Measurements from ENCODE around the gene GPX1. TPM values are rescaled to one million over a fixed set of nuclear protein-coding genes. Genes with fewer than 3 reads are reported as not detected.
"Not testable (repeated sequence)": the region's sequence is repeated elsewhere in the genome, so short reads cannot be mapped to it uniquely, and the experiment has no call there.

GPX1 gene
- total RNA-seq, 3 donors from 2014 or later (not counting 1 experiment from before 2014, with no cell fraction given), result 34.7 to 70.0 (median 59.1) TPM

DNA sequence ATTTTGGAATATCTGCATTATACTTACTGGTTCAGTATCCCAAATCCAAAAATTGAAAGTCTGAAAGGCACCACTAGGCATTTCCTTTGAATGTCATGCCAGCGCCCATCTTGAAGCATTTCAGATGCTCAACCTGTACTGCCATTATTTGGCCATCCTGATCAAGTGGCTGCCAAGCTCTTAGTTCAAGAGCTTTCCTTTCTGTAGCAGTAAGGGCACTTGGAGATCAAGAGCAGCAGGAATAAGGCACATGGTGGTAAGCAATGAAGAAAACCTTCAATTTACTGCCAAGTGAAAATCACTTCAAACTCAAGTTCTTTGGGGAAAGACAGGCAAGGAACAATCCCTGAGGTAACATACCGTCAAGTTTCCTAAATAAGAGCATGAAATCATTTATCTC lies 43.6 kb upstream of the GPX1 start:
- DNase-seq (no peak), ATAC-seq (no peak)
- H3K4me3 Mint-ChIP-seq, result no peak overlapping the region
- Histone ChIP-seq H3K4me3 (ENCODE audit: low read length) (no peak overlapping the region), H3K36me3 (ENCODE audit: control insufficient read depth, insufficient read depth, low read length) (peaks cover 5% of the 10 kb centered on the region), H3K27ac (ENCODE audit: low read length) (no peak overlapping the region), H3K4me1 (ENCODE audit: control insufficient read depth, insufficient read depth, low read length) (peaks cover 54% of the 10 kb centered on the region), H3K9me3 (ENCODE audit: control insufficient read depth, insufficient read depth, low read length) (no peaks in the 10 kb centered on the region), H3K27me3 (ENCODE audit: control insufficient read depth, insufficient read depth, low read length) (no peaks in the 10 kb centered on the region)
- H3K27me3 Mint-ChIP-seq (ENCODE audit: low read depth in 2 of 2), result no peaks in the 10 kb centered on the region
- H3K9me3 Mint-ChIP-seq, result no peaks in the 10 kb centered on the region
- peaks cover 59 to 61% of the 10 kb centered on the region in 2 donors for H3K4me1 Mint-ChIP-seq
- intact Hi-C loops (cut with micrococcal nuclease), result no loop called here
- H3K27ac Mint-ChIP-seq, result peak overlapping the region; percentile 59 to 77
- TF ChIP-seq, protein P1, sequence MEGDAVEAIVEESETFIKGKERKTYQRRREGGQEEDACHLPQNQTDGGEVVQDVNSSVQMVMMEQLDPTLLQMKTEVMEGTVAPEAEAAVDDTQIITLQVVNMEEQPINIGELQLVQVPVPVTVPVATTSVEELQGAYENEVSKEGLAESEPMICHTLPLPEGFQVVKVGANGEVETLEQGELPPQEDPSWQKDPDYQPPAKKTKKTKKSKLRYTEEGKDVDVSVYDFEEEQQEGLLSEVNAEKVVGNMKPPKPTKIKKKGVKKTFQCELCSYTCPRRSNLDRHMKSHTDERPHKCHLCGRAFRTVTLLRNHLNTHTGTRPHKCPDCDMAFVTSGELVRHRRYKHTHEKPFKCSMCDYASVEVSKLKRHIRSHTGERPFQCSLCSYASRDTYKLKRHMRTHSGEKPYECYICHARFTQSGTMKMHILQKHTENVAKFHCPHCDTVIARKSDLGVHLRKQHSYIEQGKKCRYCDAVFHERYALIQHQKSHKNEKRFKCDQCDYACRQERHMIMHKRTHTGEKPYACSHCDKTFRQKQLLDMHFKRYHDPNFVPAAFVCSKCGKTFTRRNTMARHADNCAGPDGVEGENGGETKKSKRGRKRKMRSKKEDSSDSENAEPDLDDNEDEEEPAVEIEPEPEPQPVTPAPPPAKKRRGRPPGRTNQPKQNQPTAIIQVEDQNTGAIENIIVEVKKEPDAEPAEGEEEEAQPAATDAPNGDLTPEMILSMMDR (IDR thresholded peaks at IDR 0.05), result no peak
- no peaks in the 10 kb centered on the region for H3K36me3 Mint-ChIP-seq
- 94% methylated on average over 1 of the region's 2 CpGs for WGBS (ENCODE audit: insufficient coverage)

DNA sequence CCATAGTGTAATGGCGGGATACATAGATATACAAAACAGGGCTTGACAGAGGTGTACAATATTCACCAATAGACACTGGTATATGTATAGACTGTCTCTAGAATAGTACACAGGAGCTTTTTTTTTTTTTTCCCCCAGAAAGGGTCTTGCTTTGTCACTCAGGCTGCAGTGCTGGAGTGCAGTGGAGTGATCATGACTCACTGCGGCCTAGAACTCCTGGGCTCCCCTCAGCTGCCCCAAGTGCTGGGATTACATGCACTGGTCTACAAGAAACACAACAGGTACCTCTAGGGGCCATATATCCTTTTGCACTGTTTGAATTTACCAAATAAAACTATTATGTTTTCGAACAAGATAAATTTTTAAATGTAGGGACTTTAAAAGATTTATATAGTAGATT lies 41.3 kb upstream of the GPX1 start:
- peak overlapping the region; percentile 69 to 85 for H3K27ac Mint-ChIP-seq
- no peaks in the 10 kb centered on the region for H3K27me3 Mint-ChIP-seq (ENCODE audit: low read depth in 2 of 2)
- H3K4me1 Mint-ChIP-seq, result peaks cover 60 to 62% of the 10 kb centered on the region in 2 donors
- intact Hi-C loops (cut with micrococcal nuclease), result no loop called here
- H3K4me3 ChIP-seq (ENCODE audit: low read length), result no peak overlapping the region
- ATAC-seq (peak; percentile 24 to 65 (median 29)), DNase-seq (no peak)
- H3K9me3 ChIP-seq (ENCODE audit: control insufficient read depth, insufficient read depth, low read length), result no peaks in the 10 kb centered on the region
- WGBS (ENCODE audit: insufficient coverage), result 100% methylated on average over 1 of the region's 3 CpGs
- TF ChIP-seq, protein P1 (IDR thresholded peaks at IDR 0.05), result no peak
- H3K4me3 Mint-ChIP-seq, result peak overlapping the region; percentile 47
- no peak overlapping the region for H3K27ac ChIP-seq (ENCODE audit: low read length)
- no peaks in the 10 kb centered on the region for H3K36me3 Mint-ChIP-seq
- peaks cover 58% of the 10 kb centered on the region for H3K4me1 ChIP-seq (ENCODE audit: control insufficient read depth, insufficient read depth, low read length)
- no peaks in the 10 kb centered on the region for H3K27me3 ChIP-seq (ENCODE audit: control insufficient read depth, insufficient read depth, low read length)
- peaks cover 19% of the 10 kb centered on the region for H3K36me3 ChIP-seq (ENCODE audit: control insufficient read depth, insufficient read depth, low read length)
- H3K9me3 Mint-ChIP-seq, result no peaks in the 10 kb centered on the region

DNA sequence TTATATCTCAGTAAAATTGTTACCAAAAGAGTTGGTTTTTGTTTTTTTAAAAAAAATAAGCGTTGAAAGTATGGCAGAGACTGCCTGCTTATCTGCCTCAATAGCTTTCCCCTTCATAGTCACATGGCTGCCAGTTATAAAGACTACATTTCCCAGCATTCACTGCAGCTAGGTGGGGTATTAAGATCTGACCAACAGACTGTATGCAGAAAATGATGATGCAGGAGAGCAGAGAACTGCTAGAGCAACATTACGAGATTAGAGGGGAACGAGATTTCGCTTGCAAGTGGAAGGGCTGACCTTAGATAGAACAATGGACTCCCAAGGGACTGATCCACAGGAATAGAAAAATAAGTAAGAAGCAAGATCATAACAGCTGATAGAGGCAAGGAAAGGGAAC lies 39.3 kb upstream of the GPX1 start:
- Histone ChIP-seq H3K4me3 (ENCODE audit: low read length) (no peak overlapping the region), H3K36me3 (ENCODE audit: control insufficient read depth, insufficient read depth, low read length) (peaks cover 23% of the 10 kb centered on the region), H3K4me1 (ENCODE audit: control insufficient read depth, insufficient read depth, low read length) (peaks cover 63% of the 10 kb centered on the region), H3K27ac (ENCODE audit: low read length) (no peak overlapping the region), H3K27me3 (ENCODE audit: control insufficient read depth, insufficient read depth, low read length) (no peaks in the 10 kb centered on the region), H3K9me3 (ENCODE audit: control insufficient read depth, insufficient read depth, low read length) (no peaks in the 10 kb centered on the region)
- TF ChIP-seq, protein P1 (IDR thresholded peaks at IDR 0.05), result no peak
- peak overlapping the region; percentile 60 to 63 for H3K27ac Mint-ChIP-seq
- WGBS (ENCODE audit: insufficient coverage), result 79% methylated on average over 4 of the region's 4 CpGs
- no peaks in the 10 kb centered on the region for H3K36me3 Mint-ChIP-seq
- intact Hi-C loops (cut with micrococcal nuclease), result no loop called here
- peak overlapping the region; percentile 40 for H3K4me3 Mint-ChIP-seq
- DNase-seq (peak in 1 of 2 donors; percentile 46), ATAC-seq (peak in 2 of 3 donors; percentile 53 to 69)
- no peaks in the 10 kb centered on the region for H3K9me3 Mint-ChIP-seq
- peaks cover 73 to 80% of the 10 kb centered on the region in 2 donors for H3K4me1 Mint-ChIP-seq
- H3K27me3 Mint-ChIP-seq (ENCODE audit: low read depth in 2 of 2), result no peaks in the 10 kb centered on the region

DNA sequence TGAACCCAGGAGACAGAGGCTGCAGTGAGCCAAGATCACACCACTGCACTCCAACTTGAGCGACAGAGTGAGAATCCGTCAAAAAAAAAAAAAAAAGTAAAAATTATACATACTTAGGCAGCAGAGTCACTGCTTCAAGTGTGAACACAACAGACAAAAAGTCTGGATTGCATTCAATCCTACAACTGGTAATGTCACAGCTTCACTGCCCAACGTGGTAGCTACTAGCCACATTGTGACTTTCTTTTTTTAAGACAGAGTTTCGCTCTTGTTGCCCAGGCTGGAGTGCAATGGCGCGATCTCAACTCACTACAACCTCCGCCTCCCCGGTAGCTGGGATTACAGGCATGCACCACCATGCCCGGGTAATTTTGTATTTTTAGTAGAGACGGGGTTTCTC lies 33.2 kb upstream of the GPX1 start:
- H3K27ac ChIP-seq (ENCODE audit: low read length); H3K9me3 ChIP-seq (ENCODE audit: control insufficient read depth, insufficient read depth, low read length); H3K27me3 ChIP-seq (ENCODE audit: control insufficient read depth, insufficient read depth, low read length); H3K9me3 Mint-ChIP-seq; H3K27me3 Mint-ChIP-seq (ENCODE audit: low read depth in 2 of 2); H3K4me3 ChIP-seq (ENCODE audit: low read length); H3K36me3 Mint-ChIP-seq; DNase-seq; intact Hi-C loops (cut with micrococcal nuclease): not testable (repeated sequence)
- Mint-ChIP-seq H3K4me1 (peaks cover 47 to 60% of the 10 kb centered on the region in 2 donors), H3K27ac (peak overlapping the region; percentile 34 to 35), H3K4me3 (peak overlapping the region; percentile 57)
- peak; percentile 47 to 68 (median 50) for ATAC-seq
- H3K4me1 ChIP-seq (ENCODE audit: control insufficient read depth, insufficient read depth, low read length), result peaks cover 39% of the 10 kb centered on the region
- WGBS (ENCODE audit: insufficient coverage), result 76% methylated on average over 6 of the region's 10 CpGs
- peaks cover 17% of the 10 kb centered on the region for H3K36me3 ChIP-seq (ENCODE audit: control insufficient read depth, insufficient read depth, low read length)

Measured in natural killer cell (primary cell).